Calu3 (cell line): Measurements from ENCODE around the gene TMEM132D. TPM values are rescaled to one million over a fixed set of nuclear protein-coding genes. Genes with fewer than 3 reads are reported as not detected.

Experiments used
- BruUV-seq: library from RNA; stranded (reverse); fragments of 400-500 nt; replicated peaks from 2 replicates; lab custom pipeline; 2021; lab: Mats Ljungman, UMichigan
- CTCF ChIA-PET: fragments of 300-600 bp; sonication (Branson Sonifier 250); formaldehyde crosslinking; loops from one replicate; lab custom pipeline; 2022; ENCODE audit warnings: antibody characterized with exemption; lab: Charles Lee
- DNase-seq: peaks from one replicate; pipeline ENCODE4 v3.0.0; 2022
- H3K27ac Mint-ChIP-seq: one replicate; pipeline ENCODE4 v1.8.0; 2022; ENCODE audit warnings: mixed read lengths; ENCODE audit not compliant: unreplicated experiment
- H3K27me3 Mint-ChIP-seq: one replicate; pipeline ENCODE4 v1.8.0; 2022; ENCODE audit warnings: mixed read lengths; ENCODE audit not compliant: unreplicated experiment
- H3K36me3 Mint-ChIP-seq: one replicate; pipeline ENCODE4 v1.8.0; 2022; ENCODE audit warnings: mild to moderate bottlenecking, moderate library complexity, mixed read lengths; ENCODE audit not compliant: insufficient read depth, unreplicated experiment
- H3K4me1 Mint-ChIP-seq: one replicate; pipeline ENCODE4 v1.8.0; 2022; ENCODE audit warnings: mild to moderate bottlenecking, low read depth, mixed read lengths; ENCODE audit not compliant: unreplicated experiment
- H3K4me3 Mint-ChIP-seq: one replicate; pipeline ENCODE4 v1.8.0; 2022; ENCODE audit warnings: mild to moderate bottlenecking, low read depth, moderate library complexity, mixed read lengths; ENCODE audit not compliant: unreplicated experiment
- H3K9me3 Mint-ChIP-seq: one replicate; pipeline ENCODE4 v1.8.0; 2022; ENCODE audit warnings: low read depth, mixed read lengths; ENCODE audit not compliant: unreplicated experiment
- CTCF ChIP-seq: fragments of 200-600 bp; IDR thresholded peaks from one replicate; pipeline ENCODE4 v1.8.0; 2022; ENCODE audit warnings: antibody characterized with exemption; ENCODE audit not compliant: unreplicated experiment
- intact Hi-C: fragments of 100-400 bp; cut with micrococcal nuclease; formaldehyde crosslinking; loops from one replicate; pipeline ENCODE4 v1.10.0; 2022; ENCODE audit not compliant: unreplicated experiment
- total RNA-seq: library from RNA; stranded (reverse); gene quantifications from 2 replicates; pipeline ENCODE4 v1.2.3, GENCODE V29; 2022

The TMEM132D gene
- total RNA-seq, 1 experiment from 2014 or later: not detected

GRCh38 chr12:129279771-129280170 lies 624.1 kb downstream of the TMEM132D start:
- CTCF ChIA-PET: no interaction called here
- TF ChIP-seq CTCF: no peak
- no peaks in the 10 kb centered on the region for H3K4me1 Mint-ChIP-seq
- no peak overlapping the region for H3K4me3 Mint-ChIP-seq
- H3K9me3 Mint-ChIP-seq: peaks cover 9% of the 10 kb centered on the region
- no peak overlapping the region for H3K27ac Mint-ChIP-seq
- BruUV-seq: no TSS peak
- H3K27me3 Mint-ChIP-seq: no peaks in the 10 kb centered on the region
- peaks cover 5% of the 10 kb centered on the region for H3K36me3 Mint-ChIP-seq
- intact Hi-C loops: no loop called here
- DNase-seq: no peak

GRCh38 chr12:129276361-129277060 lies 627.3 kb downstream of the TMEM132D start:
- H3K9me3 Mint-ChIP-seq: peaks cover 7% of the 10 kb centered on the region
- no peak overlapping the region for H3K27ac Mint-ChIP-seq
- BruUV-seq: no TSS peak
- no peak overlapping the region for H3K4me3 Mint-ChIP-seq
- no peaks in the 10 kb centered on the region for H3K4me1 Mint-ChIP-seq
- TF ChIP-seq CTCF: no peak
- no peaks in the 10 kb centered on the region for H3K27me3 Mint-ChIP-seq
- CTCF ChIA-PET: no interaction called here
- intact Hi-C loops: no loop called here
- DNase-seq: no peak
- no peaks in the 10 kb centered on the region for H3K36me3 Mint-ChIP-seq

- DNase-seq: no peak
- Mint-ChIP-seq H3K9me3 (peaks cover 18% of the 10 kb centered on the region), H3K4me1 (no peaks in the 10 kb centered on the region), H3K4me3 (no peak overlapping the region), H3K27ac (no peak overlapping the region), H3K27me3 (no peaks in the 10 kb centered on the region), H3K36me3 (no peaks in the 10 kb centered on the region)
- TF ChIP-seq CTCF: no peak
- intact Hi-C loops: no loop called here
- CTCF ChIA-PET: no interaction called here
- no TSS peak for BruUV-seq
Measured at GRCh38 chr12:129269756-129270495, 633.9 kb downstream of the TMEM132D start.

- intact Hi-C loops: no loop called here
- BruUV-seq: no TSS peak
Measured at GRCh38 chr12:129258781-129259318, 645.0 kb downstream of the TMEM132D start.

More at GRCh38 chr12:129258781-129259318, 645.0 kb downstream of the TMEM132D start:
- Mint-ChIP-seq H3K27ac (no peak overlapping the region), H3K4me3 (no peak overlapping the region), H3K36me3 (no peaks in the 10 kb centered on the region), H3K9me3 (peaks cover 22% of the 10 kb centered on the region), H3K4me1 (no peaks in the 10 kb centered on the region), H3K27me3 (no peaks in the 10 kb centered on the region)
- no peak for TF ChIP-seq CTCF
- CTCF ChIA-PET: no interaction called here
- DNase-seq: no peak
